Prostate gland (tissue), 2 donors: ENCODE results near the gene CACNA1E. TPM values are rescaled to one million over a fixed set of nuclear protein-coding genes. Genes with fewer than 3 reads are reported as not detected.

ENCODE experiments used
- DNase-seq: peaks from one replicate; pipeline ENCODE4 v3.0.0-alpha.2; 2019; ENCODE audit warnings: low spot score
- H3K27ac ChIP-seq, 2 donors: fragments of 200-600 bp; sonication (generic); 2 replicates each; pipeline ENCODE4 v1.5.1; 2017 to 2019
- H3K27me3 ChIP-seq: fragments of 200-600 bp; sonication (generic); replicated peaks from 2 replicates; pipeline ENCODE4 v1.5.1; 2019; ENCODE audit not compliant: insufficient read depth
- H3K36me3 ChIP-seq, 2 donors: fragments of 200-600 bp; sonication (generic); 1 replicate in 1 of 2; 2 replicates in 1 of 2; pipeline versions ENCODE4 v1.5.1 to v1.8.1; 2017 to 2019
- H3K4me1 ChIP-seq: fragments of 200-600 bp; sonication (generic); replicated peaks from 2 replicates; pipeline ENCODE4 v1.5.1; 2019
- H3K4me3 ChIP-seq, 2 donors: fragments of 200-600 bp; sonication (generic); 2 replicates each; pipeline ENCODE4 v1.5.1; 2017 to 2019
- H3K9me3 ChIP-seq: fragments of 200-600 bp; sonication (generic); 2 replicates; pipeline ENCODE4 v1.5.1; 2017
- CTCF ChIP-seq, 4 experiments: fragments of 200-600 bp in 2 of 4; fragments of 450-650 bp in 2 of 4; sonication (generic) in 2 of 4; IDR thresholded peaks; 1 replicate in 3 of 4; 2 replicates in 1 of 4; pipeline ENCODE4 v1.5.1; 2016 to 2019; ENCODE audit warnings: antibody characterized with exemption in 4 of 4, mild to moderate bottlenecking in 2 of 4, moderate library complexity in 2 of 4
- POLR2A ChIP-seq: fragments of 450-650 bp; IDR thresholded peaks from one replicate; pipeline ENCODE4 v1.6.1; 2016; ENCODE audit warnings: antibody characterized with exemption, mild to moderate bottlenecking
- POLR2AphosphoS5 ChIP-seq: sonication (generic); formaldehyde crosslinking; IDR thresholded peaks from one replicate; pipeline ENCODE4 v1.6.1; 2017; ENCODE audit warnings: antibody characterized with exemption
- WGBS: methylation state at CpG from one replicate; pipeline ENCODE4 v1.1.5; 2018; 5-methylcytosine and 5-hydroxymethylcytosine counted together
- intact Hi-C: fragments of 100-400 bp; cut with DNase I; formaldehyde crosslinking; loops from one replicate; pipeline ENCODE4 v1.14.2; 2022
- total RNA-seq, 2 donors: library from RNA; depleted of rRNA; stranded (reverse); fragments of >200 nt; gene quantifications; one replicate each; pipeline ENCODE4 v1.1.0, GENCODE V29; 2016

Gene CACNA1E
- total RNA-seq, 2 donors from 2014 or later = 4.1 TPM; not detected in 1

GRCh38 chr1:181443231-181443853 lies 40.0 kb upstream of the CACNA1E start:
- no peaks in the 10 kb centered on the region for H3K4me1 ChIP-seq
- H3K4me3 ChIP-seq = no peak overlapping the region
- 84% methylated on average over 3 of the region's 3 CpGs for WGBS
- TF ChIP-seq CTCF (IDR thresholded peaks at IDR 0.05) = no peak
- TF ChIP-seq POLR2A = no peak
- TF ChIP-seq POLR2AphosphoS5 = no peak
- intact Hi-C loops = no loop called here
- H3K9me3 ChIP-seq = no peaks in the 10 kb centered on the region
- no peak for DNase-seq
- no peaks in the 10 kb centered on the region for H3K27me3 ChIP-seq
- no peaks in the 10 kb centered on the region for H3K36me3 ChIP-seq
- H3K27ac ChIP-seq = no peak overlapping the region

GRCh38 chr1:181445436-181445835 lies 37.9 kb upstream of the CACNA1E start:
- Histone ChIP-seq H3K4me1 (no peaks in the 10 kb centered on the region), H3K27ac (no peak overlapping the region), H3K27me3 (no peaks in the 10 kb centered on the region), H3K9me3 (no peaks in the 10 kb centered on the region), H3K36me3 (no peaks in the 10 kb centered on the region), H3K4me3 (no peak overlapping the region)
- no peak for DNase-seq
- TF ChIP-seq POLR2A = no peak
- TF ChIP-seq CTCF (IDR thresholded peaks at IDR 0.05) = no peak
- TF ChIP-seq POLR2AphosphoS5 = no peak
- intact Hi-C loops = no loop called here

- Histone ChIP-seq H3K36me3 (no peaks in the 10 kb centered on the region), H3K27me3 (no peaks in the 10 kb centered on the region), H3K4me3 (no peak overlapping the region), H3K4me1 (no peaks in the 10 kb centered on the region), H3K9me3 (no peaks in the 10 kb centered on the region), H3K27ac (no peak overlapping the region)
- no peak for DNase-seq
- intact Hi-C loops = no loop called here
- TF ChIP-seq CTCF (IDR thresholded peaks at IDR 0.05) (no peak), POLR2AphosphoS5 (no peak), POLR2A (no peak)
- WGBS = 80% methylated on average over 3 of the region's 3 CpGs
These were observed 34.9 kb upstream of the CACNA1E start for GRCh38 chr1:181448461-181448860.

- Histone ChIP-seq H3K9me3 (no peaks in the 10 kb centered on the region), H3K36me3 (no peaks in the 10 kb centered on the region), H3K27ac (no peak overlapping the region), H3K4me1 (no peaks in the 10 kb centered on the region), H3K27me3 (no peaks in the 10 kb centered on the region), H3K4me3 (no peak overlapping the region)
- TF ChIP-seq POLR2AphosphoS5 (no peak), POLR2A (no peak), CTCF (IDR thresholded peaks at IDR 0.05) (no peak)
- intact Hi-C loops = no loop called here
- WGBS = 91% methylated on average over 4 of the region's 4 CpGs
- DNase-seq = no peak
These were observed 31.6 kb upstream of the CACNA1E start for GRCh38 chr1:181451661-181452230.

GRCh38 chr1:181452746-181453145 lies 30.6 kb upstream of the CACNA1E start:
- Histone ChIP-seq H3K27ac (no peak overlapping the region), H3K36me3 (no peaks in the 10 kb centered on the region), H3K27me3 (no peaks in the 10 kb centered on the region), H3K4me1 (no peaks in the 10 kb centered on the region), H3K9me3 (no peaks in the 10 kb centered on the region), H3K4me3 (no peak overlapping the region)
- 10% methylated on average over 3 of the region's 3 CpGs for WGBS
- no peak for TF ChIP-seq CTCF (IDR thresholded peaks at IDR 0.05)
- TF ChIP-seq POLR2AphosphoS5 = peak; percentile 61
- intact Hi-C loops = no loop called here
- peak; percentile 13 for DNase-seq
